ENCODE results near the gene SMAD5.

SMAD5 gene

GRCh38 chr5:136132557-136133221 lies at the start of gene SMAD5:
Gene SMAD5 (plus strand): TSS chr5:136132845. CDS start chr5:136153761, 20,916 bp downstream.
- peak within 1 kb of the TSS; percentile 99 for H3K4me3 ChIP-seq
- peak within 1 kb of the TSS; percentile 73 for H3K27ac ChIP-seq
- peak; percentile 8 for DNase-seq (ENCODE audit: low read depth, low spot score)
- peak within 1 kb of the TSS; percentile 97 for H3K9ac ChIP-seq (ENCODE audit: insufficient read length)
- H3K36me3 ChIP-seq (ENCODE audit: insufficient read depth, low read length) = no peaks in the 10 kb centered on the region
- no peaks in the 10 kb centered on the region for H3K9me3 ChIP-seq (ENCODE audit: low read depth, low read length)
- TF ChIP-seq EZH2 (IDR thresholded peaks at IDR 0.05) = no peak
- peak; percentile 79 for TF ChIP-seq POLR2AphosphoS5 (IDR thresholded peaks at IDR 0.05; ENCODE audit: borderline replicate concordance, low read depth, low read length)

- DNase-seq (ENCODE audit: low read depth, low spot score) = no peak
- TF ChIP-seq FOXP2 (optimal IDR thresholded peaks at IDR 0.05; ENCODE audit: control extremely low read depth, extremely low read length, insufficient read depth) (no peak), EZH2 (IDR thresholded peaks at IDR 0.05) (no peak), POLR2AphosphoS5 (IDR thresholded peaks at IDR 0.05; ENCODE audit: borderline replicate concordance, low read depth, low read length) (no peak)
Measured at GRCh38 chr5:136084698-136085097, 47.9 kb upstream of the SMAD5 start.

GRCh38 chr5:136086783-136087566 lies 45.7 kb upstream of the SMAD5 start:
- Histone ChIP-seq H3K9me3 (ENCODE audit: low read depth, low read length) (no peaks in the 10 kb centered on the region), H3K36me3 (ENCODE audit: insufficient read depth, low read length) (no peaks in the 10 kb centered on the region), H3K27ac (no peak overlapping the region), H3K4me3 (no peak overlapping the region), H3K9ac (ENCODE audit: insufficient read length) (no peak overlapping the region)
- DNase-seq (ENCODE audit: low read depth, low spot score) = no peak
- TF ChIP-seq FOXP2 (optimal IDR thresholded peaks at IDR 0.05; ENCODE audit: control extremely low read depth, extremely low read length, insufficient read depth) = no peak
- no peak for TF ChIP-seq POLR2AphosphoS5 (IDR thresholded peaks at IDR 0.05; ENCODE audit: borderline replicate concordance, low read depth, low read length)
- no peak for TF ChIP-seq EZH2 (IDR thresholded peaks at IDR 0.05)

More at GRCh38 chr5:136084698-136085097, 47.9 kb upstream of the SMAD5 start:
- H3K4me3 ChIP-seq = no peak overlapping the region
- no peaks in the 10 kb centered on the region for H3K36me3 ChIP-seq (ENCODE audit: insufficient read depth, low read length)
- no peak overlapping the region for H3K27ac ChIP-seq
- H3K9me3 ChIP-seq (ENCODE audit: low read depth, low read length) = no peaks in the 10 kb centered on the region
- H3K9ac ChIP-seq (ENCODE audit: insufficient read length) = no peak overlapping the region

- Histone ChIP-seq H3K4me3 (no peak overlapping the region), H3K9ac (ENCODE audit: insufficient read length) (no peak overlapping the region), H3K27ac (no peak overlapping the region), H3K36me3 (ENCODE audit: insufficient read depth, low read length) (no peaks in the 10 kb centered on the region), H3K9me3 (ENCODE audit: low read depth, low read length) (no peaks in the 10 kb centered on the region)
- no peak for TF ChIP-seq EZH2 (IDR thresholded peaks at IDR 0.05)
- TF ChIP-seq POLR2AphosphoS5 (IDR thresholded peaks at IDR 0.05; ENCODE audit: borderline replicate concordance, low read depth, low read length) = no peak
- TF ChIP-seq FOXP2 (optimal IDR thresholded peaks at IDR 0.05; ENCODE audit: control extremely low read depth, extremely low read length, insufficient read depth) = no peak
- DNase-seq (ENCODE audit: low read depth, low spot score) = no peak
Measured at GRCh38 chr5:136087961-136088871, 44.4 kb upstream of the SMAD5 start.

- no peaks in the 10 kb centered on the region for H3K9me3 ChIP-seq (ENCODE audit: low read depth, low read length)
- no peak for DNase-seq (ENCODE audit: low read depth, low spot score)
- TF ChIP-seq POLR2AphosphoS5 (IDR thresholded peaks at IDR 0.05; ENCODE audit: borderline replicate concordance, low read depth, low read length) (no peak), EZH2 (IDR thresholded peaks at IDR 0.05) (no peak), FOXP2 (optimal IDR thresholded peaks at IDR 0.05; ENCODE audit: control extremely low read depth, extremely low read length, insufficient read depth) (no peak)
Measured at GRCh38 chr5:136089791-136090190, 42.9 kb upstream of the SMAD5 start.

GRCh38 chr5:136090319-136090718 lies 42.3 kb upstream of the SMAD5 start:
- Histone ChIP-seq H3K9ac (ENCODE audit: insufficient read length) (no peak overlapping the region), H3K36me3 (ENCODE audit: insufficient read depth, low read length) (no peaks in the 10 kb centered on the region), H3K9me3 (ENCODE audit: low read depth, low read length) (no peaks in the 10 kb centered on the region), H3K27ac (no peak overlapping the region), H3K4me3 (no peak overlapping the region)
- DNase-seq (ENCODE audit: low read depth, low spot score) = no peak
- no peak for TF ChIP-seq POLR2AphosphoS5 (IDR thresholded peaks at IDR 0.05; ENCODE audit: borderline replicate concordance, low read depth, low read length)
- TF ChIP-seq FOXP2 (optimal IDR thresholded peaks at IDR 0.05; ENCODE audit: control extremely low read depth, extremely low read length, insufficient read depth) = no peak
- TF ChIP-seq EZH2 (IDR thresholded peaks at IDR 0.05) = no peak

More at GRCh38 chr5:136089791-136090190, 42.9 kb upstream of the SMAD5 start:
- H3K27ac ChIP-seq = no peak overlapping the region
- no peaks in the 10 kb centered on the region for H3K36me3 ChIP-seq (ENCODE audit: insufficient read depth, low read length)
- no peak overlapping the region for H3K4me3 ChIP-seq
- H3K9ac ChIP-seq (ENCODE audit: insufficient read length) = no peak overlapping the region

- DNase-seq (ENCODE audit: low read depth, low spot score) = no peak
- TF ChIP-seq POLR2AphosphoS5 (IDR thresholded peaks at IDR 0.05; ENCODE audit: borderline replicate concordance, low read depth, low read length) (no peak), EZH2 (IDR thresholded peaks at IDR 0.05) (no peak), FOXP2 (optimal IDR thresholded peaks at IDR 0.05; ENCODE audit: control extremely low read depth, extremely low read length, insufficient read depth) (no peak)
- no peak overlapping the region for H3K9ac ChIP-seq (ENCODE audit: insufficient read length)
- H3K9me3 ChIP-seq (ENCODE audit: low read depth, low read length) = no peaks in the 10 kb centered on the region
- H3K27ac ChIP-seq = no peak overlapping the region
- no peaks in the 10 kb centered on the region for H3K36me3 ChIP-seq (ENCODE audit: insufficient read depth, low read length)
- H3K4me3 ChIP-seq = no peak overlapping the region
Measured at GRCh38 chr5:136094189-136094912, 38.3 kb upstream of the SMAD5 start.
